ENCODE results near the gene NTSR2.

Gene NTSR2

DNA sequence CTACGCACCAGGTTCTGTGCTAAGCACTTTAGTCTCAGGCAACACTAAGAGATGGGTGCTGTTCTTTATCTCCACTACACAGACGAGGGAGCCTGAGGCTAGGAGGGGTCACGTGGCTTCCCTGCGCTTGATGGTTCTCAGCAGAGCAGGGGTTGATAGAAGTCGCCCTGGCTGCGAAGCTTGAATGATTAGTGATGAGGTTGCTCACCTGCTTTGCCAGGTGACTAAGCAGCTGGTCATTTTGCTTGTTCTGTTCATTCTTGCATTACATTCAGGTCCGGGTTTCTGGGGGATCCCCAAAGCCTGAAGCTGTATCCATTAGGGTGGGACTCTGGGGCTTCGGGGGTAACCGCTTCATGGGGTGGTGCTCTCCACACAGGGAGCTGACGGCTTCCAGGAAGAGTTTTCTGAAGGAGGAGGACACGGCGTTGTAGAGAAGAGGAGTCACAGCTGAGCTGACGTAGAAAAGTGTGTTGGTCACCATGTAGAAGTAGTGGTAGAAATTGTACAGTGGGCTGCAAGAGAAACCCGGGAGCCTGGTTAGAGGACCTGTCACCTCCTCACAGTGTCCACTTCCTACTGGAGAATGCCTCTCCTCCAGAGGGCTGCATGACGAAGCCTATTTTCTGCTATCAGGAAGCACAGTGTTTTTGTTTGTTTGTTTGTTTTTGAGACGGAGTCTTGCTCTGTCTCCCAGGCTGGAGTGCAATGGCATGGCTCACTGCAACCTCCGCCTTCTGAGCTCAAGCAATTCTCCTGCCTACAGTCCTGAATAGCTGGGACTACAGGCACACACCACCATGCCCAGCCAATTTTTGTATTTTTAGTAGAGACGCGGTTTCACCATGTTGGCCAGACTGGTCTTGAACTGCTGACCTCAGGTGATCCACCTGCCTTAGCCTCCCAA, 11.5 kb downstream of the NTSR2 start:
- DNase-seq (ENCODE audit: low spot score): no peak

DNA sequence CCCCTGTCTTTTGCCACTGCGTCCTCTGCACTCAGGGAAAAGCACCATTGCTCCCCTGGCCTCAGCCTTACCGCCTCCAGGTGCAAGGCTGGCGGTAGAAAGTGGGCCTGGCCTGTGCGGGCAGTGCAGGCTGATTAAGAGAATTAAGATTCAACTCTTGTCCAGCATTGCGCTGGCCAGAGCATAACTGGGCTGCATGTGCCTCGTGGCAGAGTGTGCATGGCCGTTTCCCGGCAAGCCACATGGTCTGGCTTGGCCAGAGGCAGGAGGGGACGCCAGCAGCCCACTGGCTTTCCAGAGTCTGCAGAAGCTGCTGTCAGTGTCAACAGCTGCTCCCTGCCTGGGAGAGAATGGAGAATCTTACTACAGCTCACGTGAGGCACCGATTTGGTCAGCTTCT, 12.3 kb downstream of the NTSR2 start:
- FAIRE-seq (no peak), DNase-seq (ENCODE audit: low spot score) (no peak)

More for the DNA sequence above, 11.5 kb downstream of the NTSR2 start:
- FAIRE-seq: no peak

DNA sequence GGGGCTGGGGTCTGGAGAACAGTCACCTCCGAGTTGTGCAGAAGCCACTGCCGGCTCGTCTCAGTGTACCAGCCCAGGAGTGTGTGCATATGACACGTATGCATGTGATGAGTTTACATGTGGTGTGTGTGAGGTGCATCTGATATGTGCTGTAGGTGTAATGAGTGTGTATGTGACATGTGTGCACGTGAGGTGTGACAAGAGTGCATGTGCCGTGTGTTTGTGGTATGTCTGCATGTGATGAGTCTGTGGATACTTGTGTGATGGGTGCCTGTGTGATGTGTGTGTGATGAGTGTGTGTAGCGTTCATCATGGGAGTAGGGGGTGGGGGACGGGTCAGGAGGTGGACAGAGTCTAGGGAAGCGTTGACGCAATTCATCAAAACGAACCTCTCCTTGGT, 12.8 kb downstream of the NTSR2 start:
- DNase-seq (ENCODE audit: low spot score) (no peak), FAIRE-seq (no peak)

DNA sequence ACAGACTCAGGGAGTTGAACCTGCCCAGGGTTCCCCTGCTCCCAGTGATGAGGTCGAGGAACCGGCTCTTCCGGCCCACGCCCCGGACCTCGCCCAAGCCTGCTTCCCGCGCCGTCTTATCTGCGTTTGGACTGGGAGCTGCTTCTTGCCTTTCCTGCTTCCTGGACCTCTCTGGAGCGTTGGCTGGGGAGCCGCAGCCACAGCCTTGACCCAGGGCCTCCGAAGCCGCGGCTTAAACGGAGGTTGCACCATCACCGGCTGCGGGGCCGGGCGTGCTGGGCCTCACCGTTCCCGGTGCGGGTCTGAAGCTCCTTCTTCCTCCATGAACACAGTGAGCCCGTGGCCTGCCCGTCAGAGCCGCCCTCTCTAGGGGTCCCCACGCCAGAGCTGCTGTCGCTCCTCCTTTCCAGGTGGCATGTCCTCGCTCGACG, 13.3 kb downstream of the NTSR2 start:
- no peak for FAIRE-seq
- no peak for DNase-seq (ENCODE audit: low spot score)

DNA sequence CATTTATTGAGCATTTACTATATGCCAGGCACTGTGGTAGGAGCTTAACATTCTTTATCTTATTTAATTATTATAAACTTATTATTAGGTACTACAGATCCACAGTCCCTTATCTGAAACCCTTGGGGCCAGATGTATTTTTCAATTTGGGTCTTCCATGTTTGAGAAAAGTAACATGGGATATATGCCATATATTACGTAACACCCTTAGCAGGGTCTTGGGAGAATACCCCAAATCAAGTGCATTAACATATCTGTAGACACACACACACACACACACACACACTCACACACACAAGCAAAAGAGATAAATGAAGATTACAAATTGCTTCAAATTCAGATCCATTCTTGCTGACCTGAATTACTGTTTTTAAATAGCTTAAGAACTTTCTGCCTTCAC, 13.7 kb downstream of the NTSR2 start:
- FAIRE-seq (no peak), DNase-seq (ENCODE audit: low spot score) (no peak)

DNA sequence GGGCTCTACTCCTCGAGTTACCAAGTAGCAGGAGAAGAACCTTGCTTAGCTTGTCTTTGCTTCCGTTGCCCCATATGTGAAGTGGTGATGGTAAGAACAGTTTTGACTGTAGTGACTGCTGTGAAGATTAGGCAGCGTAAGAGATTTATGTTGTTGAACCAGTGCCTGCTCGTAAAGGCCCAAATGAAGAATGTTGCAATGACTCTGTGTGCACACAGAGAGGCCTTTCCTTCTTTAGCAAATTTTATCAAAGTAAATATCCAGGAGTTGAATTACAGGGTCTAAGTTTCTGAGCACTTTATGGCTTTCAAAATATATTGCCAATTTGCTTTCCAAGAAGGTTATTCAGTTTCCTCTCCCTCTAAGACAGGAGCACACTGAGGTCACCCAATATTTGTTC, 14.5 kb downstream of the NTSR2 start:
- FAIRE-seq: no peak
- no peak for DNase-seq (ENCODE audit: low spot score)

DNA sequence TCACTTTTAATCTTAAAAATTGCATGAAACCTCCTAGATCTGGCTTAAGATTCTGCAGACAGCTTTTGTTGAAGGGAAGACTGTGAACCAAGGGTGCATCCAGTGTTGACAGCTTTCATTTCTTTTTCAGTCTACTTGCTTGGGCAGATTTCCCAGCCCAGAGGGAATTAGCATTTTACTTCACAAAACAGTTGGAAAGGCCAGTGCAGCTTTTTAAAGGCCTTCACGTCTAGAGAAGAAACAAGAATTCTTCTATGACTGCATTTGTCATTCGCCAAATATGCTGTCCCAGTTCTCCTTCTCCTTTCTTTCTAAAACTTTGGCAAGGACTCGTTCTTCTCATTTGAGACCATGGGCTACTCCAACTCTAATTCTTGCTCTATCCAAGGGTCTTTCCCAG, 17.4 kb downstream of the NTSR2 start:
- no peak for DNase-seq (ENCODE audit: low spot score)
- FAIRE-seq: no peak

DNA sequence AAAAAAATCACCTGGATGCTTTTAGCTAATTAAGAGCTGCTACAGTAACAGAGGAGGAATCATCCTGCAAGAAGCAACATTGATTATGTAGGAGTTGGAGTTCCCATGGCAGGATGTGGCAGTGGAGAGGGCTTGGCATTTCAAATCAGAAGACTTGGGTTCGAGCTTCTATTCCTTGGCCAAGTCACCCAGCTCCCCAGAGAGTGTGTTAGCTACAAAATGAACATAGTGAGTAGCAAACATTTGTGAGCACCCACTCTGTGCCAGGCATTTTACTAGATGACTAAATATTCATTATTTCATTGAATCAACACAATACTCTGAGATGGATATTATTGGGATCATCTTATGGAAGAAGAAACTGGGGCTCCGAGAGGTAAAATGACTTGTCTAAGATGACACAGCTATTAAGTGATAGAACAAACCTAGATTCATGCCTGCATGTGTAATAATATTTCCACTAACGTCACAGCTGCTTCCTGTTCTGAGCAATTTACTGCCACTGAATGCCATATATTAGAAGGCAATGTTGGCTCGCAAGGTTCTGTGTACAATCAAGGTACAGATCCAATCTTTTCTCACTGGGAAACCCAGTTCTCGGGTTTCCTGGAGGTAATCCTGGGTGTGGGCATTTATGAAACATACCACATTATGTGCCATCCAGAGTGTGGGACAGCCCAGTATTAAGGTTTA, 18.0 kb downstream of the NTSR2 start:
- no peak for DNase-seq (ENCODE audit: low spot score)
- no peak for FAIRE-seq

DNA sequence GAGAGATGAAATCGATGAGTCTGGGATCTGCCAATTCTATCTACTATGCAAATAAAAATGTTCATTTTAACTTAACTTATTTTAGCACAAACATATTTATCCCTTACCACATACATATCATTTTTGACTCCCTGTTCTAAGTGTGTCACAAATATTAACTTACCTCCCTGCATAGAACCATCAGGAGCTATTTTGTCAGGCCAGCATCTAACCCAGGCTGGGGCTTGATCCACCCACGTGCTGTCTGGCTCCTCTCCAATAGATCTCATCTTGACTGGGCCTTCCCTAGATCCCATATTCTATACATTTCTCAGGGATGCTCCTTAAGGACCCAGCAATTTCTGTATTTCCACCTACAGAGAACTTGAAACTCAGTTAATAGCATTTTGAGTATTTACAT, 20.9 kb downstream of the NTSR2 start:
- no peak for FAIRE-seq
- DNase-seq (ENCODE audit: low spot score): no peak

DNA sequence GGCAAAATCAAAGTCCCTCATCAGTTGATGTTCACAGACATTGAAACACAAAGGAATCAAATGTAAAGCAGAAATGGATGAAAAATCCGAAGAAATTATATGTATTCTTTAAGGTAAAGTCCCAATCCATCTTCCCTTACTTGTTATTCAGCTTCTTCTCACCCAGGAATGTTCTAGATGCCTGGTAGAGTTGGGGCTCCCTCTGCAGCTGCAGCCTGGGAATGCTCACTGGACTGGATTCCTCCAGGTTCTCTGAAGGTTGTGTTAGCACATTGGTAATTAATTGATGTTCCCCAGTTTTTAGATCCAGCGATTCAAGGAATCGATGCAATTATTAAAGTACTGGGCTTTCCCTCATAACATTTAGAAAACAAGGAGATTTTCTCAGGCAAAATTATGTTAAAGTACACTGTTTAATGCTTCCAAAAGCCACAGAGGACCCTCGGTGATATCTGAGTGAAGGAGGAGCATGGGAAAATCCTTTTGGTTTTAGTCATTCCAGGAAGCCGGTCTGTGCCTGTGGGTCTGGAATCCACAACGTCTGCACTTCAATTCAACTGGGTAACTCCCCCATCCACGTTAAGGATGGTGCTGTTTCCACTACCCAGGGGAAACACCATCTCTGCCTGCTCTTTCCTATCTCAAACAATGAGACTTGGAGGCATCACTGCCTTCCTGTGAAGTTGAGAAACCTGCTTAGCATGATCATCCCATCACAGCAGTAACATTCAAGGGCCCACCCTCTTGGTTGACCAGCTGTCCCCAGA, 22.0 kb downstream of the NTSR2 start:
- FAIRE-seq (no peak), DNase-seq (ENCODE audit: low spot score) (no peak)

DNA sequence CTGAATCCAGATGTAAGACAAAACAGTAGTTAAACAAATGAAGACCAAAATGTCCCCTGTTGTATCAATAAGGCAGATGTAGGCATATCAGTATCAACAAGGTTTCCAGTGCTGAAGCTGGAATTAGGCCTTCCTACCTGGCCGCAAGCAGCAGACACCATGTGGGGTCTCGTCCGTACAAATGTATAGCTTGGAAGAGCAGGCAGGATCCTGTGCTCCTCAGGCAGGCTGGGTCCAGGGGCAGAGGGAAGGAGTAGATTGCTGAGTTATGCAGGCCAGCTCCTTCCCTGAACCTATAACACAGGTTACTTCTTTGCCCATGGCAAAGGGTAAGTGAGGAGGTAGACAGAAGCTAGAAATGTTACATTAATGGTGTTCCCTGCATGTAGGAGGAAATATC, 23.5 kb downstream of the NTSR2 start:
- no peak for FAIRE-seq
- DNase-seq (ENCODE audit: low spot score): no peak

DNA sequence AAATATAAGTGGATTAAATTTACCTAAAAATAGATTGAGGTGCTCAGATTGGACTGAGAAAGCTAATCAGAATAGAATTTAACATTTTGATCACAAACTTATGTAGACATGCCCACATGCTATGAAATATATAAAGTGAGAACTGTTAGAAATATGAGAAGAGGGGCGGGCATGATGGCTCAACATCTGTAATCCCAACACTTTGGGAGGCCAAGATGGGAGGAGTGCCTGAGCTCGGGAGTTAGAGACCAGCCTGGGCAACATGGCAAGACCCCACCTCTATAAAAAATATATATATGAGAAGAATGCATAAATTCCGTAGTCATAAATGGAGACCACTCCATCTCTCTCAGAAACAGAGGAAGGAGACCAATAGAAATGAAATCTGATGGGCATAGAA, 25.7 kb downstream of the NTSR2 start:
- no peak for DNase-seq (ENCODE audit: low spot score)
- FAIRE-seq: no peak

DNA sequence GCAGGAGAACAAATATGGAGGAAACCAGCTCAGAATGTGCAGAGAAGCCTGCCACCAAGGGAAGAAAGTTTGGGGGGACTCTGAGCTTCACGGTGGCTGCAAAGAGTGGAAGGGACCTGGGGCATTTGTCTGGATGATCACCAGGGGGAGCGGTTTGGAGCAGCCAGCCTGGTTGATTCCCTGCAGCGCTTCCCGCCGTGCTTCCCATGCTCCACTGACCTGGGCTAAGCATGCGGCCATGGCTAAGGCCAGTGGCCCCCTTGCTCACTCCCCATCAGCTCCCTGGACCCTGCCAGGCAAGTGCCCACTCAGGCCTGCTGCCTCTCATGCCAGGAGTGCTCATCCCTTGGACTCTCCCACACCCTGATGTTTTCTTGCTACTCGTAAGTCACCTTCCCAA, 27.0 kb downstream of the NTSR2 start:
- FAIRE-seq (no peak), DNase-seq (ENCODE audit: low spot score) (no peak)

DNA sequence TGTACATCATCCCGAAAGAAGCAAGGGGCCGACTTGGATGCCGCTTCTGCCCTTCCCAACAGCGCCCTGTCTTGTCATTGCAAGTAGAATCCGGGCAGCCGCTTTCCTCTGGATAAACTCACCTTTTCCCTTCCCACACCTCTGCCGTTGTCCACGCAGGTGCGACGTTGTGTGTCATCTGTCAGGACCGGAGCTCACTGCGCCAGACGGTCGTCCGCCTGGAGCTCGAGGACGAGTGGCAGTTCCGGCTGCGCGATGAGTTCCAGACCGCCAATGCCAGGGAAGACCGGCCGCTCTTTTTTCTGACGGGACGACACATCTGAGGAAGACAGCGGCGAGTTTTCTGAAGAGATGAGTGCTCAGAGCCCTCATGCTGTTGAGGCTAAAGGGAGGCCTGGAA, 29.9 kb downstream of the NTSR2 start:
- no peak for FAIRE-seq
- DNase-seq (ENCODE audit: low spot score): no peak

DNA sequence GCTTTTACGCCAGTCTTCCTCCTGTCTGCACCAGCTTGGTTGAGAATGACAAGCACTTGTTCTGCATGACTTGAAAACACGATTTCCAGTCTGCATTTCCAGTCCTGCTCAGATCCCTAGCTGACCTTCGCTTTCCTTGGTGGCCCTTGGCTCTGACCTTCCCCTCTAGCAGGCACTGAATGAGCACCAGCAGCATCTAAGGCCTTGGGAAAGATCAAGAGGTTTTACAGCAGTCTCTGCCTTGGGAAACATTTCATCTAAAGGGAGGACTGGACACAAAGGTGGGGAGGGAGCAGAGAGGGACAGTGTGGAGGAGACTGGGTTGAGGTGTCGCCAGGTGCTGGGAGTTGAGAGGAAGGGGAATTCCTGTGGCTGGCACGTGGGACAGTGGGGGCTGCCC, 30.5 kb downstream of the NTSR2 start:
- no peak for FAIRE-seq
- no peak for DNase-seq (ENCODE audit: low spot score)

DNA sequence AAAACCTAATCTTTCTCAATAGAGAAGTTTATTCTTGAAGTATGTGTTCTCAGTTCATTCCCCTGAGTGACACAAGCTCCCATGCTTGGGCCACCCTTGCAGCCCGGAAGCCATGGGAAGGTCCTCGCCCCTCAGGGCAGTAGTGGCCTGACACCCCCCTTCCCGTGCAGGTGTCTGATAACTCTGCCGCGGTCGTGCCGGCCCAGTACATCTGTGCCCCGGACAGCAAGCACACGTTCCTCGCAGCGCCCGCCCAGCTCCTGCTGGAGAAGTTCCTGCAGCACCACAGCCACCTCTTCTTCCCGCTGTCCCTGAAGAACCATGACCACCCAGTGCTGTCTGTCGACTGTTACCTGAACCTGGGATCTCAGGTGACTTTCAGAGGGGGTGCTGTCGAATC, 32.4 kb downstream of the NTSR2 start:
- FAIRE-seq (no peak), DNase-seq (ENCODE audit: low spot score) (no peak)

DNA sequence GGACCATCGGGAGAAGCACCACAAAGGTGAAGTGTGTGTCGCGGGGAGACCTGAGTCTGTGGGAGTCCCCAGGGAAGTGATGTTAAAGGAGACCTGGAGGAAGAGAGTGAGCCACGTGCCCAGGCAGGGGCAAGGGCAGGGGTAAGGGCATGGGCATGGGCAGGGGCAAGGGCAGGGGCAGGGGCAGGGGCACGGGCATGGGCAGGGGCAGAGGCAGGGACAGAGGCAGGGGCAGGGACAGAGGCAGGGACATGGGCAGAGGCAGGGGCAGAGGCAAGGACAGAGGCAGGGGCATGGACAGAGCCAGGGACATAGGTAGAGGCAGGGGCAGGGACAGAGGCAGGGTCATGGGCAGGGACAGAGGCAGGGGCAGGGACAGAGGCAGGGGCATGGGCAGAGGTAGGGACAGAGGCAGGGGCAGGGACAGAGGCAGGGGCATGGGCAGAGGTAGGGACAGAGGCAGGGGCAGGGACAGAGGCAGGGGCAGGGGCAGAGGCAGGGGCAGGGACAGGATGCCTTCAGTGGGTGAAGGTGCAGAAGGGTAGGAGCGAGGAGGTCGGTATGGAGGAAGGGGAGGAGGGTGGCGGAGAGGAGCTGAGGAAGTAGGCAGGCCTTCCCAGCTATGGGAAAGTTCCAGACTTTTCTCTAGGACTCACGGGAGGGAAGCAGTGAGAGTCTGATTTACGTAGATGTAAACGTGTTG, 33.3 kb downstream of the NTSR2 start:
- DNase-seq (ENCODE audit: low spot score) (no peak), FAIRE-seq (no peak)

DNA sequence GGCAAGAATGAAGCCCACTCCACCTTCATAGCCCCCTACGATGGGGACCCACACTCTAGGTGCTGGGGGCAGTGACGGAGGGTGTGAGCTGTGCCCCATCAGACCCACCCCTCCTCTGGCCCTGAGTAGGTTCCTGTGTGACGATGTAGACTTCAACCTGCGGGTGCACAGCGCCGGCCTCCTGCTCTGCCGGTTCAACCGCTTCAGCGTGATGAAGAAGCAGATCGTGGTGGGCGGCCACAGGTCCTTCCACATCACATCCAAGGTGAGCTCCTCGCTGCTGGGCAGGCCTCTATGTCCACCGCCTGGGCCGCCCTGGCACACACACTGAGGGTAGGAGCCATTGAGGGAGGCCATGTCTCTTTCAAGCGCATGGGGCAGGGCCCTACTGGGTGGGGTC, 34.9 kb downstream of the NTSR2 start:
- FAIRE-seq (no peak), DNase-seq (ENCODE audit: low spot score) (no peak)

DNA sequence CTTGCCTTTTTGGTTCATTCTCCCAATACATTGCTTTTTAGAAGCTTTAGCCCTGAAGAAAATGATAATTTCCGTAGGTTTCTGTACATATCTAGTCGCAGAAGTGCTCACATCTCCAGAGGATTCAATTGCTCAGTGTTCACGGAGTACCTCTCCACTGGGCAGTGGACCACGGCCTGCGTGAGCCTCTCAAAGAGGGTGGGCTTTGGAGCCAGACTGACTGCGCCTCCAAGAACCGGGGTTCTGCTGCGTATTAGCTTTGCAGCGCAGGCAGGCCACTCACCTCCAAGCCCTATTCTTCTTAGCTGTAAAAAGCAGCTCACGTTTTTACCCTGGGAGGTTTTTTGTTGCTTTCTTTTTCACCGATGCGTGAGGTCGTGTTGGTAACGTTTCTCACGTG, 35.4 kb downstream of the NTSR2 start:
- no peak for FAIRE-seq
- no peak for DNase-seq (ENCODE audit: low spot score)

DNA sequence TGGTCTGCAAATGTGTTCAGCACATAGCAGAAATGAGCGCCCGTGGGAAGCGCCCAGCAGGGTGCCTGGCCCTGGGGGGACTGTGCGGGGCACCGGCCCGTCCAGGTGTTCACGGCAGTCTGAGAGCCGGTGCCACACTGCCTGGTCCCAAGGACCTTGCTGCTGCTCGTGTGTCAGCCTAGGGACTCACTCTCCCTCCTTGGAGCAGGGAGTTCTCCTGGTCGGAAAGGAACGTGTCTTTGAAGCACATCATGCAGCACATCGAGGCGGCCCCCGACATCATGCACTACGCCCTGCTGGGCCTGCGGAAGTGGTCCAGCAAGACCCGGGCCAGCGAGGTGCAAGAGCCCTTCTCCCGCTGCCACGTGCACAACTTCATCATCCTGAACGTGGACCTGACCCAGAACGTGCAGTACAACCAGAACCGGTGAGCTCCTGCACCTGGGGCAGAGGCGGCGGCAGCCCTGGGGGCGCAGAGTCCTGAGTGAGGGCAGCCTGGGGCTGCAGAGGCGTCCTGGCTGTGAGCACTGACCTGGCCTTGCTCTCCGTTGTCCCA, 36.0 kb downstream of the NTSR2 start:
- DNase-seq (ENCODE audit: low spot score) (no peak), FAIRE-seq (no peak)

DNA sequence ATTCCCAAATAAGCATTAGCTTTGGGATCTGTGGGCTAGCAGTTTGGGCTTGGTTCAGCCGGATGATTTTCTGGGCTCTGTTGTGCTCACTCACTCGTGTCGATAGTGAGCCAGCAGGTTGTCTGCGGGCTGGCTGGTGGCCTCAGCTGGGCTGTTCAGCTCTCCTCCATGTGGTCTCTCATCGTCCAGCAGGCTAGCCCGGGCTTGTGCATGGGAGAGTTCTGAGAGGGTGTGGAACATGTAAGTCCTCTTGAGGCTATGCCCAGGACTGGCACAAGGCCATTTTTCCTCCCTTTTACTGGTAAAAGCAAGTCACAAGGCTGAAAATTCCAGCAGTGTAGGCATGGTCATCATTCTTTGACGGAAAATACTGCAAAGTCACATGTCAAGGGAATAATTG, 38.5 kb downstream of the NTSR2 start:
- DNase-seq (ENCODE audit: low spot score) (no peak), FAIRE-seq (no peak)
